HG03108 (cell line): ENCODE measurements around the gene HSPA12A.

Experiments used
- ATAC-seq: cut with Tn5 transposase; IDR thresholded peaks from one replicate; pipeline ENCODE4 v1.9.1; 2021; ENCODE audit warnings: moderate library complexity; ENCODE audit not compliant: unreplicated experiment

HSPA12A gene

GRCh38 chr10:116694243-116694926, 48.0 kb downstream of the HSPA12A start:
- ATAC-seq = no peak

- no peak for ATAC-seq
Observed at GRCh38 chr10:116692225-116692624, 50.1 kb downstream of the HSPA12A start.

GRCh38 chr10:116691635-116692034, 50.7 kb downstream of the HSPA12A start:
- no peak for ATAC-seq

GRCh38 chr10:116690356-116691322, 51.7 kb downstream of the HSPA12A start:
- ATAC-seq = no peak

GRCh38 chr10:116689744-116690143, 52.6 kb downstream of the HSPA12A start:
- no peak for ATAC-seq

GRCh38 chr10:116688741-116689495, 53.4 kb downstream of the HSPA12A start:
- ATAC-seq = no peak

GRCh38 chr10:116688241-116688711, 54.1 kb downstream of the HSPA12A start:
- ATAC-seq = no peak

GRCh38 chr10:116687633-116688032, 54.7 kb downstream of the HSPA12A start:
- no peak for ATAC-seq

GRCh38 chr10:116686632-116687031, 55.7 kb downstream of the HSPA12A start:
- ATAC-seq = no peak

GRCh38 chr10:116685807-116686206, 56.6 kb downstream of the HSPA12A start:
- no peak for ATAC-seq

GRCh38 chr10:116684781-116685180, 57.6 kb downstream of the HSPA12A start:
- ATAC-seq = no peak

GRCh38 chr10:116683821-116684220, 58.5 kb downstream of the HSPA12A start:
- ATAC-seq = no peak

GRCh38 chr10:116683166-116683565, 59.2 kb downstream of the HSPA12A start:
- ATAC-seq = no peak

- no peak for ATAC-seq
Observed at GRCh38 chr10:116679351-116679750, 63.0 kb downstream of the HSPA12A start.

- no peak for ATAC-seq
Observed at GRCh38 chr10:116676633-116677032, 65.7 kb downstream of the HSPA12A start.

- no peak for ATAC-seq
Observed at GRCh38 chr10:116676118-116676517, 66.2 kb downstream of the HSPA12A start.

GRCh38 chr10:116674901-116675423, 67.4 kb downstream of the HSPA12A start:
- ATAC-seq = no peak

- ATAC-seq = no peak
Observed at GRCh38 chr10:116673866-116674265, 68.5 kb downstream of the HSPA12A start.

GRCh38 chr10:116672891-116673290, 69.5 kb downstream of the HSPA12A start:
- ATAC-seq = no peak

- ATAC-seq = no peak
Observed at GRCh38 chr10:116671274-116671926, 71.0 kb downstream of the HSPA12A start.
